Measurements from ENCODE around the gene OR2T2.
"Not testable (repeated sequence)": the region's sequence is repeated elsewhere in the genome, so short reads cannot be mapped to it uniquely, and the experiment has no call there.

The OR2T2 gene

GRCh38 chr1:248450466-248451145 is 5.2 kb downstream of the OR2T2 start:
- not testable (repeated sequence) for DNase-seq (ENCODE audit: low read depth, low spot score)

- not testable (repeated sequence) for DNase-seq (ENCODE audit: low read depth, low spot score)
Observed at GRCh38 chr1:248453619-248454018, 8.2 kb downstream of the OR2T2 start.

- not testable (repeated sequence) for DNase-seq (ENCODE audit: low read depth, low spot score)
Observed at GRCh38 chr1:248455045-248455444, 9.6 kb downstream of the OR2T2 start.

GRCh38 chr1:248456635-248457034 is 11.2 kb downstream of the OR2T2 start:
- not testable (repeated sequence) for DNase-seq (ENCODE audit: low read depth, low spot score)

GRCh38 chr1:248459117-248459516 is 13.7 kb downstream of the OR2T2 start:
- DNase-seq (ENCODE audit: low read depth, low spot score): not testable (repeated sequence)

GRCh38 chr1:248471154-248471553 is 25.7 kb downstream of the OR2T2 start:
- no peak for DNase-seq (ENCODE audit: low read depth, low spot score)

- DNase-seq (ENCODE audit: low read depth, low spot score): not testable (repeated sequence)
Observed at GRCh38 chr1:248472111-248472510, 26.7 kb downstream of the OR2T2 start.

- DNase-seq (ENCODE audit: low read depth, low spot score): not testable (repeated sequence)
Observed at GRCh38 chr1:248473051-248473450, 27.6 kb downstream of the OR2T2 start, which contains the start of gene OR2T3. TSS of gene OR2T3 (plus strand) at chr1:248473351. CDS start at chr1:248473351, 0 bp downstream.

- DNase-seq (ENCODE audit: low read depth, low spot score): not testable (repeated sequence)
Observed at GRCh38 chr1:248475660-248476059, 30.2 kb downstream of the OR2T2 start.

GRCh38 chr1:248481686-248482579 is 36.5 kb downstream of the OR2T2 start:
- DNase-seq (ENCODE audit: low read depth, low spot score): not testable (repeated sequence)

- DNase-seq (ENCODE audit: low read depth, low spot score): not testable (repeated sequence)
Observed at GRCh38 chr1:248488289-248488688, 42.9 kb downstream of the OR2T2 start, which contains the start of gene OR2T5. TSS of gene OR2T5 (plus strand) at chr1:248488589. CDS start at chr1:248488589, 0 bp downstream.

- not testable (repeated sequence) for DNase-seq (ENCODE audit: low read depth, low spot score)
Observed at GRCh38 chr1:248496661-248497060, 51.2 kb downstream of the OR2T2 start.

GRCh38 chr1:248500305-248501035 is 55.0 kb downstream of the OR2T2 start:
- not testable (repeated sequence) for DNase-seq (ENCODE audit: low read depth, low spot score)
